ENCODE data around the gene TMX3. TPM values are rescaled to one million over a fixed set of nuclear protein-coding genes. Genes with fewer than 3 reads are reported as not detected.
A peak's percentile ranks its signal among the peaks of the same experiment; 100 is the strongest.

The TMX3 gene, protein sequence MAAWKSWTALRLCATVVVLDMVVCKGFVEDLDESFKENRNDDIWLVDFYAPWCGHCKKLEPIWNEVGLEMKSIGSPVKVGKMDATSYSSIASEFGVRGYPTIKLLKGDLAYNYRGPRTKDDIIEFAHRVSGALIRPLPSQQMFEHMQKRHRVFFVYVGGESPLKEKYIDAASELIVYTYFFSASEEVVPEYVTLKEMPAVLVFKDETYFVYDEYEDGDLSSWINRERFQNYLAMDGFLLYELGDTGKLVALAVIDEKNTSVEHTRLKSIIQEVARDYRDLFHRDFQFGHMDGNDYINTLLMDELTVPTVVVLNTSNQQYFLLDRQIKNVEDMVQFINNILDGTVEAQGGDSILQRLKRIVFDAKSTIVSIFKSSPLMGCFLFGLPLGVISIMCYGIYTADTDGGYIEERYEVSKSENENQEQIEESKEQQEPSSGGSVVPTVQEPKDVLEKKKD
- total RNA-seq (2014; rRNA removed; shearing (Covaris generic); ENCODE audit: low replicate concordance) = 15.9 and 17.5 TPM in 2 replicates

DNA sequence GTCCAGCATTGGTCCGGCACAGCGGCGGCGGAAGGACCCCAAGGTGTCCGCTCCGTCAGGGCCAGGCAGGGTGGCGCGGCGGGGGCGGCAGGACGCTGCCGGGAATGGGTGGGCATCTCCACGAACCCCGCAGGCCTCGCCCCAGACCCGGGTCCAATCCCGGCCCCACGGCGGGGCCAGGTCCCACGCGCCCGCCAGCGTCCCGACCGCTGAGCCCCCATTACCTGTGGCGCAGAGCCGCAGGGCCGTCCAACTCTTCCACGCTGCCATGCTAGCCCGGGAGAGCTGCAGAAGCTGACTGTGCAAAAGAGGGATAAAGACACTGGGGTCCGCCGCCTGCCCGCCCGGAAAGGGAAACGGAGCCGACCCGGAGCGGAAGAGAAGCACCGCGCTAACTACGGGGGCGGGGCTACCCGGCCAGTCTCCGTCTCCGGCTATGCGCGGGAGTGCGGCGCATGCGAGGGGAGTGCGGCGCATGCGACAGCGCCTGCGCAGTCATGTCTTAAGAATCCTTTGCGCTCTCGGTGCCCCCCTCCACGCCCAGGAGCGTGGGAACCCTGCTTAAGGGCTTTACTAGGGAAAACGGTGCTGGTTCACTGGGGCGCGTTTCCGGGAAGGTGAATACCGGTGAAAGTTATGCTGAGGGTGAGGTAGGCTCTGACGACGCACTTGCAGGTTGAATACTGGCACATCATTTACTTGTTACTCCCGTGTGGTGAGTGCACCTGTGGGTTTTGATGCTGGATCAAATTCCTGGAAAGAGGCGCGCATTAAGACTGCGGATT lies at the start of gene TMX3:
TMX3 (minus strand) TSS at position 397 of the 785 bp plus-strand sequence; CDS start at position 270, 127 bp downstream.
- in situ Hi-C loops (cut with HindIII; ENCODE audit: low pct_unique_long_range_greater_than_20kb, low sequenced_read_pairs) = no loop called here
- DNase-seq (ENCODE audit: low read depth) = peak; percentile 80

- no peak for DNase-seq (ENCODE audit: low read depth)
- in situ Hi-C loops (cut with HindIII; ENCODE audit: low pct_unique_long_range_greater_than_20kb, low sequenced_read_pairs) = no loop called here
These were observed 49.1 kb upstream of the TMX3 start for GRCh38 chr18:68764016-68764415.

GRCh38 chr18:68763083-68763482 lies 48.2 kb upstream of the TMX3 start:
- in situ Hi-C loops (cut with HindIII; ENCODE audit: low pct_unique_long_range_greater_than_20kb, low sequenced_read_pairs) = no loop called here
- no peak for DNase-seq (ENCODE audit: low read depth)

GRCh38 chr18:68759308-68759707 lies 44.4 kb upstream of the TMX3 start:
- DNase-seq (ENCODE audit: low read depth) = no peak
- in situ Hi-C loops (cut with HindIII; ENCODE audit: low pct_unique_long_range_greater_than_20kb, low sequenced_read_pairs) = no loop called here

DNA sequence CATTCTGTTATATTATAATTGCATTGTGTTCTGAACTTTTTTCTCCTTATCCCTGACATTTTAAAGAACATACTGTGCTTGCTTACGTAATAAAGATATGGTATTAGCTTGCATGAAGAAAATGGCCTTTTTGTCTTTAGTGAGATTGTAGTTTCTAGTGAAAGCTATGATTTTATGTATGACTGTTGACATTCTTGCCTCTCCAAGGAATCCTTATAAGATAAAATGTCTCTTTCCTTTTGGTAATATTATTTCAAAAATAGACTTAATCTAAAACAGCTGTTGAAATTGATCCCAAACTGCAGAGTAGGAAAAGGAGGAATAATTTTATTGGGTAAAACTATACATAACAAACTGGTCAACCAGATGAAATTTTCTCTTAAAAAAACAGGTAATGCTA lies 42.2 kb upstream of the TMX3 start:
- in situ Hi-C loops (cut with HindIII; ENCODE audit: low pct_unique_long_range_greater_than_20kb, low sequenced_read_pairs) = no loop called here
- no peak for DNase-seq (ENCODE audit: low read depth)

DNA sequence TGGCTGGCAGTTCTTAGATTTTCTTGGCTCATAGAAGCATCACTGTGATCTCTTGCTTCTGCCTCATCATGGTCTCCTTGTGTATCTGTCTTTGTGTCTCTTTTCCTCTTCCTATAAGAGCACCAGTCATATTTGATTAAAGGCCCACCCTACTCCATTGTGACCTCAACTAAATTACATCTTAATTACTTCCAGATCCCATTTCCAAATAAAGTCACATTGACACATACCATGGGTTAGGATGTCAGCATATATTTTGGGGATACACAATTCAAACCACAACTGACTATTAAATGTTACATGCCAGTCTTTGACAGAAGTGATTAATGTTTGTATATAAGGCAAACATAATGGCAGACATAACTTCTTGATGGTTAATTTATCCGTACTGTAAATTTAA lies 27.3 kb upstream of the TMX3 start:
- in situ Hi-C loops (cut with HindIII; ENCODE audit: low pct_unique_long_range_greater_than_20kb, low sequenced_read_pairs) = no loop called here
- DNase-seq (ENCODE audit: low read depth) = no peak

- DNase-seq (ENCODE audit: low read depth) = no peak
- in situ Hi-C loops (cut with HindIII; ENCODE audit: low pct_unique_long_range_greater_than_20kb, low sequenced_read_pairs) = no loop called here
These were observed 26.1 kb upstream of the TMX3 start for GRCh38 chr18:68740966-68741365.

DNA sequence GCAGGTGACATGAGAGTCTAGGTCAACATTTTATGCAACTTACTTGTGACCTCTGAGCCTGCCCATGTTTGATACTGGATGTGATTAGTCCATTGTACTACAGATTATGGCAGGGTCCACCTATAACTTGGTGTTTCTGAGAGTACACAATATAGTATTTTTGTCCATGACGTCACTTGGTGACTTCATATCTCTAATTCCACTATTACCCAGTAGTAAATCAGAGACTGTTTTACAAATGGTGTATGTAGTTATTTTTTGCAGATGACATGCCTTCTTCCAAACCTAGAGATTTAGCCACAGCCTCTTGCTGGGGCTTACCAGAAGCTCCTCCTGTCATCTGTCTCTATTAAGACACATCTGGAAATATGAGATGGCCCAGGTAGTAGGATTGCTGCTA lies 24.6 kb upstream of the TMX3 start:
- in situ Hi-C loops (cut with HindIII; ENCODE audit: low pct_unique_long_range_greater_than_20kb, low sequenced_read_pairs) = no loop called here
- no peak for DNase-seq (ENCODE audit: low read depth)

GRCh38 chr18:68738564-68738963 lies 23.7 kb upstream of the TMX3 start:
- in situ Hi-C loops (cut with HindIII; ENCODE audit: low pct_unique_long_range_greater_than_20kb, low sequenced_read_pairs) = no loop called here

GRCh38 chr18:68735483-68736343 lies 20.8 kb upstream of the TMX3 start:
- in situ Hi-C loops (cut with HindIII; ENCODE audit: low pct_unique_long_range_greater_than_20kb, low sequenced_read_pairs) = no loop called here
- DNase-seq (ENCODE audit: low read depth) = peak; percentile 2

More at GRCh38 chr18:68738564-68738963, 23.7 kb upstream of the TMX3 start:
- DNase-seq (ENCODE audit: low read depth) = no peak

DNA sequence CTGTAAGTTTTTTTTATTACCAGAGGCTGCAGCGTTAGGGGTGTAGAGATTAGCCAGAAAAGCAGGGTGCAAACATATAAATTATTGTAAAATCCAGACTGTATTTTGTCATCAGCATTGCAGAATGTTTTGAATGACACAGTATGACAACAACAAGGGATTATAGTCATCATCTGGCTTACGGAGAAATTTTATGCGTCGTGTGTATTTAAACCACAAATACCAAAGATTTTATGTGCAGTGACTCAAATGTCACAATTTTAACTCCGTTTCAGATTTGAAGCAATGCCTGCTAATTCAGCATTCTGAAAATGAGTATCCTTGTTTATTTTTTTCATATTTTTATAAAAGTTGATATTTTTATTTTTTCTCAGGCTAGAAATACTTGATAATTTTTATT lies 19.4 kb upstream of the TMX3 start:
- in situ Hi-C loops (cut with HindIII; ENCODE audit: low pct_unique_long_range_greater_than_20kb, low sequenced_read_pairs) = no loop called here
- no peak for DNase-seq (ENCODE audit: low read depth)

- in situ Hi-C loops (cut with HindIII; ENCODE audit: low pct_unique_long_range_greater_than_20kb, low sequenced_read_pairs) = no loop called here
- no peak for DNase-seq (ENCODE audit: low read depth)
These were observed 18.8 kb upstream of the TMX3 start for GRCh38 chr18:68733707-68734106.

GRCh38 chr18:68728081-68728700 lies 13.3 kb upstream of the TMX3 start:
- in situ Hi-C loops (cut with HindIII; ENCODE audit: low pct_unique_long_range_greater_than_20kb, low sequenced_read_pairs) = no loop called here
- no peak for DNase-seq (ENCODE audit: low read depth)

DNA sequence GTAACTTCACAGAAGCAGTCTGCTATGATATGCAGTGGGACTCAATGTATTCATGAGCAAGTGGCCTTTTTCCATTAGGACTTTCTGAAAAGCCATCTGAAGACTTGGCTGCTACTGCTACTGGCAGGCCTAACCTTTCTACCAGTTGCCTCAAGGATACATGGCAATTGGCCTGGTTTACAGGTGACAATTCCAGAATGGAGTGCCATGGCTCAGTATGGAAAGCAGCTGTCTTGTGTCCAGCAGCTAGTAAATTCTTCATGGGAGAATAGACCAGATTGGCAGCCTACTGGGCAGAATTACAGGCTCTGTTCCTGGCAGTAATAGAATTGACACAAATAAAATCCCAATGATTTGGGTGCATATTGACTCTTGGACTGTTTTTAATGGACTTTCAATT lies 12.6 kb upstream of the TMX3 start:
- DNase-seq (ENCODE audit: low read depth) = no peak
- in situ Hi-C loops (cut with HindIII; ENCODE audit: low pct_unique_long_range_greater_than_20kb, low sequenced_read_pairs) = no loop called here

DNA sequence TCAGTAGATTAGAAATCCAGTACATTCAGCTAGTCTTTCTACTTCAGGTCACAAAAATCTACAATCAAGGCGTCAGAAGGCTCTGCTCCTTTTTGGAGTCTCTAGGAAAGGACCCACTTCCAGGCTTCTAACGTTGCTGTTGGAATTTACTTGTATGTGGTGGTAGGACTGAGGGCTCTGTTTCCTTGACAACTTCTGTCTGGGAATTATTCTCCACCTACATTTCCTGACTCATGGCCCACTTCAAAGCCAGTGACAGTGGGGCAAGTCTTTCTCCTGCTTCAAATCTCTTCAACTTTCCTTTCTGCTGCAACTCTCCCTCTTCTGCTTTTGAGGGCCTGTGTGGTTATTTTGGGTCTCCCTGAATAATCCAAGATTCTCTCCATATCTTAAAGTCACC lies 10.4 kb upstream of the TMX3 start:
- DNase-seq (ENCODE audit: low read depth) = no peak
- in situ Hi-C loops (cut with HindIII; ENCODE audit: low pct_unique_long_range_greater_than_20kb, low sequenced_read_pairs) = no loop called here

DNA sequence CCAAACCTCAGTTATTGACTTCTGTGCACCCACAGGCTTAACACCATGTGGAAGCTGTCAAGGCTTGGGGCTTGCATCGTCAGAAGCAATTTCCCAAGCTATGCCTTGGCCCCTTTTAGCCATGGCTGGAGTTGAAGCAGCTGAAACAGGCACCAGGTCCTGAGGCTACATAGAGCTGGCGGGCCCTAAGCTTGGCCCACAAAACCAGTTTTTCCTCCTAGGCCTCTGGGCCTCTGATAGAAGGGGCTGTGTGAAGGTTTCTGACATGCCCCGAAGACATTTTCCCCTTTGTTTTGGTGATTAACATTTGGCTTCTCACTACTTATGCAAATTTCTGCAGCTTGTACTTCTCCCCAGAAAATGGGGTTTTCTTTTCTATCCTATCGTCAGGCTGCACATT lies 9.1 kb upstream of the TMX3 start:
- no peak for DNase-seq (ENCODE audit: low read depth)
- in situ Hi-C loops (cut with HindIII; ENCODE audit: low pct_unique_long_range_greater_than_20kb, low sequenced_read_pairs) = no loop called here

DNA sequence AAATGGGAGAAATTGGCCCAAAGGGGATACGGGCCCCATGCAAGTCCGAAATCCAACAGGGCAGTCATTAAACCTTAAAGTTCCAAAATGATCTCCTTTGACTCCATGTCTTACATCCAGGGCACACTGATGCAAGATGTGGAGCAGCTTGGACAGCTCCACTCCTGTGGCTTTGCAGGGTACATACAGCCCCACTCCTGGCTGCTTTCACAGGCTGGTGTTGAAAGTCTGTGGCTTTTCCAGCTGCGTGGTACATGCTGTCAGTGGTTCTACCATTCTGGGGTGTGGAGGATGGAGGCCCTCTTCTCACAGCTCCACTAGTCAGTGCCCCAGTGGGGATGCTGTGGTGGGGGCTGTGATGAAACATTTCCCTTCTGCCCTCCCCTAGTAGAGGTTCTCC lies 8.6 kb upstream of the TMX3 start:
- DNase-seq (ENCODE audit: low read depth) = no peak
- in situ Hi-C loops (cut with HindIII; ENCODE audit: low pct_unique_long_range_greater_than_20kb, low sequenced_read_pairs) = no loop called here

- in situ Hi-C loops (cut with HindIII; ENCODE audit: low pct_unique_long_range_greater_than_20kb, low sequenced_read_pairs) = no loop called here
- DNase-seq (ENCODE audit: low read depth) = no peak
These were observed 7.9 kb upstream of the TMX3 start for GRCh38 chr18:68722821-68723220.
